ENCODE data around the gene EGR4. TPM values are rescaled to one million over a fixed set of nuclear protein-coding genes. Genes with fewer than 3 reads are reported as not detected.
A peak's percentile ranks its signal among the peaks of the same experiment; 100 is the strongest.

EGR4 gene
- total RNA-seq = not detected

GRCh38 chr2:73293534-73294171, at the start of gene EGR4:
Gene EGR4, minus strand, starts transcription at chr2:73293548. Its CDS starts 231 bp downstream, at chr2:73293317.
- TF ChIP-seq POLR2A (IDR thresholded peaks at IDR 0.05) = no peak
- no peak for TF ChIP-seq EP300 (IDR thresholded peaks at IDR 0.05)
- no peak for TF ChIP-seq CTCF (IDR thresholded peaks at IDR 0.05)
- H3K4me1 ChIP-seq = peaks cover 0 to 29% (median 7%) of the 10 kb centered on the region in 4 donors
- no peak within 1 kb of the TSS for H3K27ac ChIP-seq
- H3K36me3 ChIP-seq = no peaks in the 10 kb centered on the region
- peaks cover 7 to 90% of the 10 kb centered on the region in 2 donors for H3K27me3 ChIP-seq
- DNase-seq (ENCODE audit: low spot score in 2 of 2) = no peak
- no peaks in the 10 kb centered on the region for H3K9me3 ChIP-seq
- WGBS, 2 donors = 3 to 5% methylated on average over 16 to 25 of the region's 45 CpGs
- H3K4me3 ChIP-seq = peak within 1 kb of the TSS; percentile 7 to 44 (median 34)

GRCh38 chr2:73341039-73341438, 47.7 kb upstream of the EGR4 start:
- no peak overlapping the region for H3K27ac ChIP-seq
- WGBS, 2 donors = 71 to 76% methylated on average over 3 of the region's 3 CpGs

GRCh38 chr2:73339201-73339600, 45.9 kb upstream of the EGR4 start:
- Histone ChIP-seq H3K4me3 (no peak overlapping the region), H3K36me3 (no peaks in the 10 kb centered on the region), H3K9me3 (peaks cover 0 to 15% (median 5%) of the 10 kb centered on the region in 4 donors), H3K4me1 (no peaks in the 10 kb centered on the region), H3K27ac (no peak overlapping the region), H3K27me3 (no peaks in the 10 kb centered on the region)
- TF ChIP-seq CTCF (IDR thresholded peaks at IDR 0.05) = no peak
- TF ChIP-seq EP300 (IDR thresholded peaks at IDR 0.05) = no peak
- TF ChIP-seq POLR2A (IDR thresholded peaks at IDR 0.05) = no peak
- DNase-seq (ENCODE audit: low spot score in 2 of 2) = no peak
- WGBS, 2 donors = 44 to 53% methylated on average over 3 of the region's 3 CpGs

More at GRCh38 chr2:73341039-73341438, 47.7 kb upstream of the EGR4 start:
- no peak overlapping the region for H3K4me3 ChIP-seq
- no peaks in the 10 kb centered on the region for H3K36me3 ChIP-seq
- H3K4me1 ChIP-seq = no peaks in the 10 kb centered on the region
- DNase-seq (ENCODE audit: low spot score in 2 of 2) = no peak
- no peaks in the 10 kb centered on the region for H3K27me3 ChIP-seq
- no peaks in the 10 kb centered on the region for H3K9me3 ChIP-seq
- TF ChIP-seq POLR2A (IDR thresholded peaks at IDR 0.05) (no peak), CTCF (IDR thresholded peaks at IDR 0.05) (no peak), EP300 (IDR thresholded peaks at IDR 0.05) (no peak)

GRCh38 chr2:73337828-73338227, 44.5 kb upstream of the EGR4 start:
- Histone ChIP-seq H3K9me3 (peaks cover 0 to 15% (median 6%) of the 10 kb centered on the region in 4 donors), H3K36me3 (no peaks in the 10 kb centered on the region)
- TF ChIP-seq EP300 (IDR thresholded peaks at IDR 0.05) (no peak), POLR2A (IDR thresholded peaks at IDR 0.05) (no peak), CTCF (IDR thresholded peaks at IDR 0.05) (no peak)

GRCh38 chr2:73334620-73335019, 41.3 kb upstream of the EGR4 start:
- peaks cover 0 to 15% (median 6%) of the 10 kb centered on the region in 4 donors for H3K9me3 ChIP-seq
- H3K27me3 ChIP-seq = peaks cover 0 to 3% of the 10 kb centered on the region in 2 donors
- no peak overlapping the region for H3K27ac ChIP-seq
- no peaks in the 10 kb centered on the region for H3K36me3 ChIP-seq
- no peak overlapping the region for H3K4me3 ChIP-seq
- 93 to 94% methylated on average over 1 of the region's 1 CpG for WGBS, 2 donors
- no peak for DNase-seq (ENCODE audit: low spot score in 2 of 2)
- no peak for TF ChIP-seq CTCF (IDR thresholded peaks at IDR 0.05)
- TF ChIP-seq EP300 (IDR thresholded peaks at IDR 0.05) = no peak
- TF ChIP-seq POLR2A (IDR thresholded peaks at IDR 0.05) = no peak
- no peaks in the 10 kb centered on the region for H3K4me1 ChIP-seq

More at GRCh38 chr2:73337828-73338227, 44.5 kb upstream of the EGR4 start:
- no peak overlapping the region for H3K4me3 ChIP-seq
- H3K27ac ChIP-seq = no peak overlapping the region
- 35 to 42% methylated on average over 3 of the region's 3 CpGs for WGBS, 2 donors
- no peak for DNase-seq (ENCODE audit: low spot score in 2 of 2)
- H3K4me1 ChIP-seq = no peaks in the 10 kb centered on the region
- H3K27me3 ChIP-seq = no peaks in the 10 kb centered on the region

Data from tibial nerve (tissue), 4 donors.